Lung (tissue), 12 donors: ENCODE data around the gene COL17A1. TPM values are rescaled to one million over a fixed set of nuclear protein-coding genes. Genes with fewer than 3 reads are reported as not detected.

Source experiments
- ATAC-seq: fragments of 200-7000 bp; cut with Tn5 transposase; one replicate; pipeline ENCODE4 v1.9.1; 2020; ENCODE audit warnings: moderate number of reproducible peaks; ENCODE audit not compliant: insufficient read depth, low FRiP score
- DNase-seq, 3 donors: peaks; one replicate each; pipeline ENCODE4 v3.0.0-alpha.2; 2013 to 2017
- H3K27ac ChIP-seq, 2 donors: one replicate each; pipeline ENCODE4 v1.5.1; 2013; ENCODE audit warnings: mild to moderate bottlenecking in 2 of 2, moderate library complexity in 2 of 2, control low read depth in 1 of 2, inconsistent platforms in 1 of 2, low read depth in 1 of 2, low read length in 1 of 2
- H3K27me3 ChIP-seq, 3 donors: one replicate each; pipeline ENCODE4 v1.5.1; 2013; ENCODE audit warnings: low read length in 2 of 3; ENCODE audit not compliant: control insufficient read depth in 3 of 3, insufficient read depth in 3 of 3
- H3K36me3 ChIP-seq, 4 donors: one replicate each; pipeline ENCODE4 v1.5.1; 2013; ENCODE audit warnings: low read length in 4 of 4, mild to moderate bottlenecking in 1 of 4, moderate library complexity in 1 of 4; ENCODE audit not compliant: control insufficient read depth in 4 of 4, insufficient read depth in 4 of 4
- H3K4me1 ChIP-seq, 5 donors: one replicate each; pipeline ENCODE4 v1.5.1; 2013; ENCODE audit warnings: low read length in 5 of 5, mild to moderate bottlenecking in 2 of 5, moderate library complexity in 1 of 5; ENCODE audit not compliant: control insufficient read depth in 5 of 5, insufficient read depth in 5 of 5
- H3K4me3 ChIP-seq: one replicate; pipeline ENCODE4 v1.5.1; 2013; ENCODE audit warnings: mild to moderate bottlenecking, control low read depth, moderate library complexity
- H3K9ac ChIP-seq, 2 donors: one replicate each; pipeline ENCODE4 v1.5.1; 2013; ENCODE audit warnings: low read length in 2 of 2, control low read depth in 1 of 2; ENCODE audit not compliant: insufficient read depth in 1 of 2
- H3K9me3 ChIP-seq, 4 donors: one replicate each; pipeline ENCODE4 v1.5.1; 2013; ENCODE audit warnings: low read length in 3 of 4, mild to moderate bottlenecking in 1 of 4, moderate library complexity in 1 of 4; ENCODE audit not compliant: control insufficient read depth in 4 of 4, insufficient read depth in 3 of 4
- WGBS, 2 donors: extraction: QIAGEN DNeasy Blood & Tissue Kit; methylation state at CpG; one replicate each; pipeline ENCODE4 v1.1.7; 2013; 5-methylcytosine and 5-hydroxymethylcytosine counted together
- polyA plus RNA-seq, 2 donors: library from polyadenylated mRNA; stranded (reverse); fragments of 200-250 nt; gene quantifications; one replicate each; pipeline ENCODE4 v1.2.1, GENCODE V29; 2013
- total RNA-seq, 2 donors: library from RNA; depleted of rRNA in 1 of 2; stranded (reverse); fragments of >200 nt in 1 of 2; gene quantifications; one replicate each; pipeline ENCODE4 v1.2.1, GENCODE V29; 2014 to 2021
- TF ChIP-seq, protein P1 (sequence below): IDR thresholded peaks from 2 replicates; pipeline ENCODE4 v1.5.1; 2012; ENCODE audit warnings: mild to moderate bottlenecking; ENCODE audit errors: control extremely low read depth, extremely low read depth
- donor health status: control.
- donor health status: control.
- donor health status: Bipolar disorder and iron deficiency.
- donor health status: healthy.
- donor health status: DM: yes; HTN: yes; CAD: no.

The COL17A1 gene
- total and polyA plus RNA-seq, 4 donors, result 0.92 to 2.5 (median 2.2) TPM

DNA sequence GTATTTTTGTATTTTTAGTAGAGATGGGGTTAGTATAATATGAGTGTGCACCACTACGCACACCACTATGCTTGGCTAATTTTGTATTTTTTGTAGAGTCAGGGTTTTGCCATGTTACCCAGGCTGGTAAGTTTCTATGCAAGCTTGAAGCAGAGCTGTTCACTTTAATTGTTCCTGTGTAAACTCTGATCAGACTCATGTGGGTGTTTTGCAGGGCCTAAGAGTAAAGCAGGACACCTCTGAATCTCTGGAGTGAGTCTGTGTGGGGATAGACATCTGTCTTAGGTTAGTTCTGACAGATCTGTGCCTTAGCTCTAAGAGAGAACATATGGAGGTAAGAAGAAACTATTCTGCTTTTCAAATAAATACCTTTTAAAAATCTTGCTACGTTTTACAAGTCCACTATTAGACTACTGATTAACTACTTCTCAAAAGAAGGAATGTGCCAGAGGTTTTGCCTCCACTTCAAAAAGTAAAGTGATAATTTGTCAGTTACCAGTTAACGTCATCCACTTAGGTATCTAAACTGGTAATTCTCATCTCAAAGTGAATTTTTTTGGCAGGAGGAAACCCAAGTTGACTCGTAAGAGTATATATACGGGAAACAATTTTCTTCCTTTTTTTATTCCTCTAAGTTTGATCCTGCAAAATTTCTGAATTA, 1.1 kb downstream of the COL17A1 start:
- ATAC-seq (no peak), DNase-seq (peak in 2 of 3 donors; percentile 22 to 50)
- TF ChIP-seq, protein P1, sequence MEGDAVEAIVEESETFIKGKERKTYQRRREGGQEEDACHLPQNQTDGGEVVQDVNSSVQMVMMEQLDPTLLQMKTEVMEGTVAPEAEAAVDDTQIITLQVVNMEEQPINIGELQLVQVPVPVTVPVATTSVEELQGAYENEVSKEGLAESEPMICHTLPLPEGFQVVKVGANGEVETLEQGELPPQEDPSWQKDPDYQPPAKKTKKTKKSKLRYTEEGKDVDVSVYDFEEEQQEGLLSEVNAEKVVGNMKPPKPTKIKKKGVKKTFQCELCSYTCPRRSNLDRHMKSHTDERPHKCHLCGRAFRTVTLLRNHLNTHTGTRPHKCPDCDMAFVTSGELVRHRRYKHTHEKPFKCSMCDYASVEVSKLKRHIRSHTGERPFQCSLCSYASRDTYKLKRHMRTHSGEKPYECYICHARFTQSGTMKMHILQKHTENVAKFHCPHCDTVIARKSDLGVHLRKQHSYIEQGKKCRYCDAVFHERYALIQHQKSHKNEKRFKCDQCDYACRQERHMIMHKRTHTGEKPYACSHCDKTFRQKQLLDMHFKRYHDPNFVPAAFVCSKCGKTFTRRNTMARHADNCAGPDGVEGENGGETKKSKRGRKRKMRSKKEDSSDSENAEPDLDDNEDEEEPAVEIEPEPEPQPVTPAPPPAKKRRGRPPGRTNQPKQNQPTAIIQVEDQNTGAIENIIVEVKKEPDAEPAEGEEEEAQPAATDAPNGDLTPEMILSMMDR, result no peak
- no peaks in the 10 kb centered on the region for H3K9me3 ChIP-seq
- no peak overlapping the region for H3K4me3 ChIP-seq
- no peaks in the 10 kb centered on the region for H3K36me3 ChIP-seq
- H3K27me3 ChIP-seq, result no peaks in the 10 kb centered on the region
- no peaks in the 10 kb centered on the region for H3K4me1 ChIP-seq
- 74 to 82% methylated on average over 5 of the region's 5 CpGs for WGBS, 2 donors
- no peak overlapping the region for H3K27ac ChIP-seq
- no peak overlapping the region for H3K9ac ChIP-seq

DNA sequence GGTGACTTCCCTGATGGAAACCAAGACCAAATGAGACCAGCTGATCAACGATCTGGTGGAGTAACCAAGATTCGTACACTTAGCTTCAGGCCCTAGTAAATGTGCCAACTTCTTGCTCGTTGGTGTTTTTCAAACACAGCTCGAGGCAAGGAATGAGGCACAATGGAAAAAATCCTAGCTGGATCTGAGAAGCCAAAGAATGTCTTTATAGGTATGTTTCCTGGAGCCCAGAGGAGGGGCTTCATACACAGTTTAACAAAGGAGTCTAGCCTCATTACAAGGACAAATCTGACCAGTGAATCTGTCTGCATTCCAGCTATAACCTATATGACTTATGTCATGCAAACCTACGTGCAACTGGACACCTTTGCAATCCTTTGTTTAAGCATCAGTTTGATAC, 3.7 kb downstream of the COL17A1 start:
- H3K36me3 ChIP-seq, result no peaks in the 10 kb centered on the region
- no peak overlapping the region for H3K9ac ChIP-seq
- 82 to 87% methylated on average over 5 of the region's 5 CpGs for WGBS, 2 donors
- peaks cover 0 to 3% (median 0%) of the 10 kb centered on the region in 5 donors for H3K4me1 ChIP-seq
- H3K4me3 ChIP-seq, result no peak overlapping the region
- TF ChIP-seq, protein P1, result no peak
- DNase-seq (no peak), ATAC-seq (no peak)
- no peaks in the 10 kb centered on the region for H3K27me3 ChIP-seq
- no peaks in the 10 kb centered on the region for H3K9me3 ChIP-seq
- H3K27ac ChIP-seq, result no peak overlapping the region

DNA sequence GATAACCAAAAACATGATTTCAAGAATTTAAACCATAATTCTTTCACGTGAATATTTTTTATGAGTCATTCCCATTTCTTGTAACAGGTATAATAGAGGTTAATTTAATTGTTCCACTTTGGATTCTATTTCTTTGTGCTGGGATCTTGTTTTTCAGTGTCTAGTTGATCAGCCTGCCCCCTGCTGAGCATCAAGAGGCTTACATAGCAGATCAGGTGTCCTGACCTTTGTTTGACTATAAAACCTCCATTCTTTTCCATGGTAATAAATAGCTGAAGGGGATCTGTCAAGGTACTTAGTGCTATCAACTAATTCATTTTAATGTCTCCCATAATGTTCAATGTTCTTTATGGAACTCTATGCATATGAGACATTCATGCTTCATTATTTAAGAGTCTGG, 4.9 kb downstream of the COL17A1 start:
- no peak for ATAC-seq
- Histone ChIP-seq H3K4me3 (no peak overlapping the region), H3K36me3 (no peaks in the 10 kb centered on the region), H3K9ac (no peak overlapping the region), H3K27me3 (no peaks in the 10 kb centered on the region), H3K9me3 (no peaks in the 10 kb centered on the region), H3K4me1 (peaks cover 0 to 4% (median 0%) of the 10 kb centered on the region in 5 donors), H3K27ac (no peak overlapping the region)
- TF ChIP-seq, protein P1, result no peak
- no peak for DNase-seq
- WGBS, 2 donors, result 64 to 65% methylated on average over 1 of the region's 1 CpG

DNA sequence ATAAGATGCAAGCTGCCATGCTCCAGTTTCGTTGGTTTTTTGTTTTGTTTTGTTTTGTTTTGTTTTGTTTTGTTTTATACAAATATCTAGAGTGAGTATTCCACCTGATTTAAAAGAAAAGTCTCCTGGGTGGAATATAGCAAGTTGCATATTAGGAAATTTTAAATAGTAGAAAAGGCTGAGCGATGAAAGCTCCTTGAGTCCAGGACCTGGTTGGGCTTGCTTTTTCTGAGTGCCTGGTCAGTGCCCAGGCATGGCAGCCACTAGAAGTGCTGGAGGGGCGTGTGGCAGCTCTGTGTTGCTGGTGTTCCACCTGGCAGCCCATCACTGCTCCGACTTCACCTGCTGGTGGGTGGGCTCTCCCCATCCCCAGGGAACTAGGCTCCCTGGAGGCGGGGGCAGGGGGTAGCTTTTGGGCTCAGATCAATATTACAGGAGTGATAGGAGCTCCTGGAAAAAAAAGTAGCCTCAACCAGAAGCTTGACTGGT, 8.0 kb downstream of the COL17A1 start:
- H3K36me3 ChIP-seq, result no peaks in the 10 kb centered on the region
- WGBS, 2 donors, result 88 to 93% methylated on average over 5 of the region's 5 CpGs
- no peak overlapping the region for H3K4me3 ChIP-seq
- no peaks in the 10 kb centered on the region for H3K9me3 ChIP-seq
- peaks cover 0 to 2% (median 0%) of the 10 kb centered on the region in 3 donors for H3K27me3 ChIP-seq
- TF ChIP-seq, protein P1, result no peak
- DNase-seq (no peak), ATAC-seq (no peak)
- no peak overlapping the region for H3K27ac ChIP-seq
- H3K4me1 ChIP-seq, result peaks cover 0 to 4% (median 0%) of the 10 kb centered on the region in 5 donors
- no peak overlapping the region for H3K9ac ChIP-seq
